GM08714 (cell line): Measurements from ENCODE around the gene ROR2.

Experiments used
- H3K4me3 ChIP-seq: fragments of 200-500 bp; sonication (Bioruptor generic); 2 replicates; pipeline ENCODE4 v1.5.1; 2014; ENCODE audit warnings: mild to moderate bottlenecking, low read length, inconsistent platforms
- ZNF274 ChIP-seq: IDR thresholded peaks from 2 replicates; pipeline ENCODE4 v1.6.1; 2012; ENCODE audit warnings: mild to moderate bottlenecking, low read depth, low read length

ROR2 gene

GRCh38 chr9:91771027-91771426, 179.0 kb downstream of the ROR2 start:
- TF ChIP-seq ZNF274, result no peak
- H3K4me3 ChIP-seq, result no peak overlapping the region

GRCh38 chr9:91770229-91770628, 179.8 kb downstream of the ROR2 start:
- H3K4me3 ChIP-seq, result no peak overlapping the region
- no peak for TF ChIP-seq ZNF274

- no peak overlapping the region for H3K4me3 ChIP-seq
- no peak for TF ChIP-seq ZNF274
These were observed 180.8 kb downstream of the ROR2 start for GRCh38 chr9:91768977-91769916.

- TF ChIP-seq ZNF274, result no peak
- no peak overlapping the region for H3K4me3 ChIP-seq
These were observed 181.5 kb downstream of the ROR2 start for GRCh38 chr9:91768507-91768906.

GRCh38 chr9:91766315-91767069, 183.5 kb downstream of the ROR2 start:
- no peak overlapping the region for H3K4me3 ChIP-seq
- TF ChIP-seq ZNF274, result no peak

- no peak overlapping the region for H3K4me3 ChIP-seq
- no peak for TF ChIP-seq ZNF274
These were observed 184.7 kb downstream of the ROR2 start for GRCh38 chr9:91765296-91765695.

GRCh38 chr9:91764661-91765060, 185.4 kb downstream of the ROR2 start:
- H3K4me3 ChIP-seq, result no peak overlapping the region
- TF ChIP-seq ZNF274, result no peak

- TF ChIP-seq ZNF274, result no peak
- H3K4me3 ChIP-seq, result no peak overlapping the region
These were observed 188.7 kb downstream of the ROR2 start for GRCh38 chr9:91761362-91761761.

GRCh38 chr9:91760906-91761305, 189.1 kb downstream of the ROR2 start:
- no peak for TF ChIP-seq ZNF274

GRCh38 chr9:91758491-91758981, 191.5 kb downstream of the ROR2 start:
- TF ChIP-seq ZNF274, result no peak
- no peak overlapping the region; the same call in 1 of the 2 replicates for H3K4me3 ChIP-seq

More at GRCh38 chr9:91760906-91761305, 189.1 kb downstream of the ROR2 start:
- no peak overlapping the region for H3K4me3 ChIP-seq

GRCh38 chr9:91757782-91758181, 192.2 kb downstream of the ROR2 start:
- H3K4me3 ChIP-seq, result no peak overlapping the region
- no peak for TF ChIP-seq ZNF274

- TF ChIP-seq ZNF274, result no peak
- H3K4me3 ChIP-seq, result no peak overlapping the region
These were observed 193.6 kb downstream of the ROR2 start for GRCh38 chr9:91756510-91756780.

GRCh38 chr9:91755761-91756509, 194.1 kb downstream of the ROR2 start:
- TF ChIP-seq ZNF274, result no peak
- no peak overlapping the region for H3K4me3 ChIP-seq

GRCh38 chr9:91753711-91754110, 196.3 kb downstream of the ROR2 start:
- H3K4me3 ChIP-seq, result no peak overlapping the region
- no peak for TF ChIP-seq ZNF274
